HCT116 (cell line): ENCODE data around the gene TRIM26. TPM values are rescaled to one million over a fixed set of nuclear protein-coding genes. Genes with fewer than 3 reads are reported as not detected.

Experiments used
- ATAC-seq: fragments of 200-7000 bp; cut with Tn5 transposase; 2 replicates; pipeline ENCODE4 v1.9.1; 2020; ENCODE audit warnings: mild to moderate bottlenecking, moderate library complexity
- BruUV-seq: library from RNA; stranded (reverse); fragments of 400-500 nt; replicated peaks from 2 replicates; lab custom pipeline; 2021; lab: Mats Ljungman, UMichigan
- CTCF ChIA-PET: fragments of 300-600 bp; sonication (Branson Sonifier 250); formaldehyde crosslinking; loops from one replicate; lab custom pipeline; 2021; ENCODE audit warnings: antibody characterized with exemption; lab: Charles Lee
- POLR2A ChIA-PET: fragments of 300-600, 350-600 bp; sonication (Branson Sonifier 250); formaldehyde crosslinking; loops from one replicate; lab custom pipeline; 2021; ENCODE audit warnings: antibody characterized with exemption; lab: Charles Lee
- RAD21 ChIA-PET, 2 experiments: fragments of 300-600 bp; sonication (Branson Sonifier 250); formaldehyde crosslinking; loops; one replicate each; lab custom pipeline; 2023; ENCODE audit warnings: low total read pairs in 2 of 2; ENCODE audit not compliant: uncharacterized antibody in 2 of 2, unreplicated experiment in 2 of 2, low non-redundant PET in 1 of 2; lab: Charles Lee
- DNase-seq: peaks from one replicate; pipeline ENCODE4 v3.0.0-alpha.2; 2010; ENCODE audit warnings: low read depth, low spot score
- H2AFZ ChIP-seq: fragments of 200-600 bp; shearing (Covaris generic), sonication (generic); 2 replicates; pipeline ENCODE4 v1.6.1; 2017; ENCODE audit warnings: low read depth, mixed run types, mixed read lengths, antibody characterized with exemption, low read length; ENCODE audit not compliant: poor library complexity, severe bottlenecking
- H3K27ac ChIP-seq: 2 replicates; pipeline ENCODE4 v1.5.1; 2012; ENCODE audit warnings: low read depth, low read length
- H3K27me3 ChIP-seq: fragments of 200-600 bp; sonication (generic); 2 replicates; pipeline ENCODE4 v1.6.1; 2016; ENCODE audit warnings: mixed run types, low read length, mixed read lengths; ENCODE audit not compliant: insufficient read depth
- H3K36me3 ChIP-seq, 2 experiments: fragments of 200-500 bp in 1 of 2; fragments of 200-600 bp in 1 of 2; sonication (Bioruptor generic) in 1 of 2; sonication (generic) in 1 of 2; 2 replicates each; pipeline versions ENCODE4 v1.5.1 to v1.6.1; 2014 to 2016; ENCODE audit warnings: low read length in 2 of 2, inconsistent platforms in 1 of 2, mixed read lengths in 1 of 2, mixed run types in 1 of 2; ENCODE audit not compliant: insufficient read depth in 2 of 2, control insufficient read depth in 1 of 2
- H3K4me1 ChIP-seq, 2 experiments: fragments of 200-600 bp in 1 of 2; sonication (generic) in 1 of 2; 2 replicates each; pipeline versions ENCODE4 v1.5.1 to v1.6.1; 2012 to 2017; ENCODE audit warnings: low read length in 2 of 2, inconsistent platforms in 1 of 2, mild to moderate bottlenecking in 1 of 2, mixed read lengths in 1 of 2, mixed run types in 1 of 2, moderate library complexity in 1 of 2; ENCODE audit not compliant: insufficient read depth in 2 of 2, control insufficient read depth in 1 of 2
- H3K4me2 ChIP-seq: fragments of 200-600 bp; sonication (generic); 2 replicates; pipeline ENCODE4 v1.6.1; 2017; ENCODE audit warnings: mixed run types, low read length, mixed read lengths
- H3K4me3 ChIP-seq, 2 experiments: fragments of 200-600 bp in 1 of 2; sonication (generic) in 1 of 2; replicated peaks in 1 of 2; 2 replicates each; pipeline ENCODE4 v1.5.1; 2011 to 2016; ENCODE audit warnings: low read length in 2 of 2, control low read depth in 1 of 2, low read depth in 1 of 2, mild to moderate bottlenecking in 1 of 2, mixed read lengths in 1 of 2, mixed run types in 1 of 2
- H3K79me2 ChIP-seq: fragments of 200-600 bp; sonication (generic); 2 replicates; pipeline ENCODE4 v1.6.1; 2017; ENCODE audit warnings: mild to moderate bottlenecking, mixed run types, low read length, moderate library complexity, mixed read lengths; ENCODE audit not compliant: insufficient read depth
- H3K9ac ChIP-seq: fragments of 200-600 bp; sonication (generic); 2 replicates; pipeline ENCODE4 v1.6.1; 2016; ENCODE audit warnings: low read length, mixed read lengths
- H3K9me2 ChIP-seq: fragments of 200-600 bp; sonication (generic), shearing (Covaris generic); 2 replicates; pipeline ENCODE4 v1.6.1; 2017; ENCODE audit warnings: mixed run types, mild to moderate bottlenecking, moderate library complexity; ENCODE audit not compliant: insufficient read depth
- H3K9me3 ChIP-seq, 2 experiments: fragments of 200-500 bp in 1 of 2; fragments of 200-600 bp in 1 of 2; sonication (Bioruptor generic) in 1 of 2; sonication (generic) in 1 of 2; 2 replicates each; pipeline ENCODE4 v1.6.1; 2014 to 2017; ENCODE audit warnings: low read length in 2 of 2, mixed read lengths in 2 of 2, inconsistent platforms in 1 of 2, low read depth in 1 of 2, mild to moderate bottlenecking in 1 of 2, mixed run types in 1 of 2, moderate library complexity in 1 of 2; ENCODE audit not compliant: control insufficient read depth in 1 of 2, insufficient read depth in 1 of 2
- H4K20me1 ChIP-seq: fragments of 200-600 bp; sonication (generic), shearing (Covaris generic); 2 replicates; pipeline ENCODE4 v1.6.1; 2017; ENCODE audit warnings: mixed run types, mild to moderate bottlenecking, moderate library complexity; ENCODE audit not compliant: insufficient read depth
- ELF1 ChIP-seq: IDR thresholded peaks from 2 replicates; pipeline ENCODE4 v1.6.1; 2012; ENCODE audit warnings: low read depth, borderline replicate concordance
- POLR2A ChIP-seq: IDR thresholded peaks from 2 replicates; pipeline ENCODE4 v1.7.0; 2011; ENCODE audit warnings: borderline replicate concordance; ENCODE audit not compliant: insufficient read depth, insufficient read length; ENCODE audit errors: extremely low read depth
- POLR2AphosphoS5 ChIP-seq: IDR thresholded peaks from 2 replicates; pipeline ENCODE4 v1.6.1; 2011; ENCODE audit warnings: mild to moderate bottlenecking, low read depth, low read length, moderate library complexity
- SRF ChIP-seq: IDR thresholded peaks from 2 replicates; pipeline ENCODE4 v1.6.1; 2012; ENCODE audit warnings: low read depth
- intact Hi-C: fragments of 100-400 bp; cut with micrococcal nuclease; formaldehyde crosslinking; loops from 2 replicates; pipeline ENCODE4 v1.10.0; 2022
- total RNA-seq: library from RNA; stranded (reverse); gene quantifications from one replicate; pipeline ENCODE4 v1.2.1, GENCODE V29; 2021; ENCODE audit not compliant: unreplicated experiment
- TF ChIP-seq, protein P1 (sequence below), 3 experiments: fragments of 200-600 bp in 1 of 3; sonication (generic) in 1 of 3; IDR thresholded peaks in 2 of 3; conservative IDR thresholded peaks in 1 of 3; 2 replicates each; pipeline ENCODE4 v1.5.1; 2012 to 2017; ENCODE audit warnings: low read depth in 2 of 3, low read length in 2 of 3, antibody characterized with exemption in 1 of 3, borderline replicate concordance in 1 of 3, control low read depth in 1 of 3, mild to moderate bottlenecking in 1 of 3, mixed read lengths in 1 of 3, mixed run types in 1 of 3, moderate library complexity in 1 of 3; ENCODE audit not compliant: insufficient read depth in 1 of 3

The TRIM26 gene
- total RNA-seq, 1 experiment from 2014 or later: 32.2 TPM

DNA sequence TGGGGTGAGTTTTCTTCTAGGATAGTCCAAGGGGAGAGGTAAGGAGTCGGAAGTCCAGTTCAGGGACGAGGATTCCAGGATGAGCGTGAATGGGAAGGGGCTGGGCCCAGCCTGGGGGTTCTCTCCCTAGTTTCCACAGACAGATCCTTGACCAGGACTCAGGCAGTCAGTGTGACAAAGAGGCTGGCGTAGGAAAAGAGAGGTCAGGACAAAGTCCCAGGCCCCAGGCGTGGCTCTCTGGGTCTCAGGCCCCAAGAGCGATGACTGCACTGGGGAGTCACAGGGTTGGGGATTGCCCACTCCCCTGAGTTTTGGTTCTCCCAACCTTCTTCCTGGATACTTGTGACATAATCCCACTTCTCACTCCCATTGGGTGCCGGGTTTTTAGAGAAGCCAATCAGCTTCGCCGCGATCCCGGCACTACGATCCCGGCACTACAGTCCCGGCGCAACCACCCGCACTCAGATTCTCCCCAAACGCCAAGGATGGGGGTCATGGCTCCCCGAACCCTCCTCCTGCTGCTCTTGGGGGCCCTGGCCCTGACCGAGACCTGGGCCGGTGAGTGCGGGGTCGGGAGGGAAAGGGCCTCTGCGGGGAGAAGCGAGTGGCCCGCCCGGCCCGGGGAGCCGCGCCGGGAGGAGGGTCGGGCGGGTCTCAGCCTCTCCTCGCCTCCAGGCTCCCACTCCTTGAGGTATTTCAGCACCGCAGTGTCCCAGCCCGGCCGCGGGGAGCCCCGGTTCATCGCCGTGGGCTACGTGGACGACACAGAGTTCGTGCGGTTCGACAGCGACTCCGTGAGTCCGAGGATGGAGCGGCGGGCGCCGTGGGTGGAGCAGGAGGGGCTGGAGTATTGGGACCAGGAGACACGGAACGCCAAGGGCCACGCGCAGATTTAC is 46.2 kb upstream of the TRIM26 start:
- no peaks in the 10 kb centered on the region for H4K20me1 ChIP-seq
- ChIA-PET POLR2A (no interaction called here), CTCF (no interaction called here), RAD21 (interaction anchor here in 1 of 2 experiments (1.0 kb wide), 1 partner anchor 21 kb away, joined by 4 read pairs; no protein-coding TSS in a partner anchor)
- H3K79me2 ChIP-seq: no peaks in the 10 kb centered on the region
- H2AFZ ChIP-seq: peak overlapping the region; percentile 63
- intact Hi-C loops: no loop called here
- H3K4me2 ChIP-seq: peak overlapping the region; percentile 70
- no peaks in the 10 kb centered on the region for H3K27me3 ChIP-seq
- H3K9me3 ChIP-seq: no peaks in the 10 kb centered on the region
- TF ChIP-seq, protein P1, sequence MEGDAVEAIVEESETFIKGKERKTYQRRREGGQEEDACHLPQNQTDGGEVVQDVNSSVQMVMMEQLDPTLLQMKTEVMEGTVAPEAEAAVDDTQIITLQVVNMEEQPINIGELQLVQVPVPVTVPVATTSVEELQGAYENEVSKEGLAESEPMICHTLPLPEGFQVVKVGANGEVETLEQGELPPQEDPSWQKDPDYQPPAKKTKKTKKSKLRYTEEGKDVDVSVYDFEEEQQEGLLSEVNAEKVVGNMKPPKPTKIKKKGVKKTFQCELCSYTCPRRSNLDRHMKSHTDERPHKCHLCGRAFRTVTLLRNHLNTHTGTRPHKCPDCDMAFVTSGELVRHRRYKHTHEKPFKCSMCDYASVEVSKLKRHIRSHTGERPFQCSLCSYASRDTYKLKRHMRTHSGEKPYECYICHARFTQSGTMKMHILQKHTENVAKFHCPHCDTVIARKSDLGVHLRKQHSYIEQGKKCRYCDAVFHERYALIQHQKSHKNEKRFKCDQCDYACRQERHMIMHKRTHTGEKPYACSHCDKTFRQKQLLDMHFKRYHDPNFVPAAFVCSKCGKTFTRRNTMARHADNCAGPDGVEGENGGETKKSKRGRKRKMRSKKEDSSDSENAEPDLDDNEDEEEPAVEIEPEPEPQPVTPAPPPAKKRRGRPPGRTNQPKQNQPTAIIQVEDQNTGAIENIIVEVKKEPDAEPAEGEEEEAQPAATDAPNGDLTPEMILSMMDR (IDR thresholded peaks at IDR 0.05 in 2 of 3, conservative IDR thresholded peaks at IDR 0.05 in 1 of 3; ENCODE audit: borderline replicate concordance in 1 of 3, insufficient read depth in 1 of 3, low read depth in 2 of 3, low read length in 2 of 3): peak in 1 of 3 experiments; percentile 17; a peak in 1 of 6 replicates
- no peak for TF ChIP-seq SRF
- peak; percentile 21; the same call in 1 of the 2 replicates for TF ChIP-seq ELF1
- TF ChIP-seq POLR2AphosphoS5: 0 out of 2 replicates have a peak, but pooled peaks have one; percentile 44
- no peak for TF ChIP-seq POLR2A
- H3K27ac ChIP-seq: no peak overlapping the region; the same call in 1 of the 2 replicates
- TSS peak; percentile 45 for BruUV-seq
- DNase-seq (peak; percentile 40), ATAC-seq (peak; percentile 94)
- peak overlapping the region; percentile 59 to 65 for H3K4me3 ChIP-seq
- no peaks in the 10 kb centered on the region for H3K36me3 ChIP-seq
- peaks cover 0 to 9% of the 10 kb centered on the region in 2 experiments; a peak in 1 of 4 replicates for H3K4me1 ChIP-seq
- H3K9ac ChIP-seq: peak overlapping the region; percentile 64
- no peaks in the 10 kb centered on the region for H3K9me2 ChIP-seq
